ENCODE measurements around the gene GRID1. TPM values are rescaled to one million over a fixed set of nuclear protein-coding genes. Genes with fewer than 3 reads are reported as not detected.

GRID1 gene
- total RNA-seq, 1 experiment from 2014 or later: 0.37 TPM

DNA sequence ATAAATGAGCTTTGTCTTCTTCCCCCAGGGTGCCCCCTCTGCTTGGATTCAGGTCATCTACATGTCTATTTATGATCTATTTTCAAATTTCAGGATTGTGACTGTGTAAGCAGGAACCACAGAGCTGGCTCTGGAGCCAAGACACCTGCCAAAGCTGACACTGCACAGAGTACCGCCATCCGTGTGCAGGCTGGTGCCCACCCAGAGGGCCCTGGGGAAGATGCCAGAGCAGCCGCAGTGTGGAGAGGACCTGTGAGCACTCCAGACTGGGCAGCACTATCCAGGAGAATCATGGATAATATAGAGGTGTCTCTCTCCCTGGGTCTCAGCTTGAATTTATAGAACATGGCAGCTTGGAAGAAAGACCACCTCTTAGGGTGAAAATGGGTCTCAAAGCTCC, 577.5 kb downstream of the GRID1 start:
- no peak for ATAC-seq
- CTCF ChIA-PET: interaction anchor here (1.2 kb wide), 1 partner anchor 187 kb away, joined by 3 read pairs; no protein-coding TSS in a partner anchor

GRCh38 chr10:85788570-85788969, 578.0 kb downstream of the GRID1 start:
- no peak for ATAC-seq
- Mint-ChIP-seq H3K9me3 (no peaks in the 10 kb centered on the region), H3K27ac (no peak overlapping the region)
- TF ChIP-seq RELA (CRISPR knock-in tag; IDR thresholded peaks at IDR 0.05; ENCODE audit: borderline replicate concordance) (no peak), ZNF138 (CRISPR knock-in tag; conservative IDR thresholded peaks at IDR 0.05) (no peak), HMGXB4 (CRISPR knock-in tag; IDR thresholded peaks at IDR 0.05) (no peak), NFATC4 (CRISPR knock-in tag; IDR thresholded peaks at IDR 0.05) (no peak), PRDM15 (CRISPR knock-in tag; IDR thresholded peaks at IDR 0.05) (no peak), EMX1 (CRISPR knock-in tag; IDR thresholded peaks at IDR 0.05) (no peak), GTF2I (CRISPR knock-in tag; conservative IDR thresholded peaks at IDR 0.05) (no peak), CREM (CRISPR knock-in tag; IDR thresholded peaks at IDR 0.05) (no peak), ZNF281 (CRISPR knock-in tag; IDR thresholded peaks at IDR 0.05) (no peak), FOXP1 (CRISPR knock-in tag; IDR thresholded peaks at IDR 0.05; ENCODE audit: borderline replicate concordance) (no peak), NFYB (CRISPR knock-in tag; conservative IDR thresholded peaks at IDR 0.05; ENCODE audit: low read depth) (no peak), TEAD1 (CRISPR knock-in tag; IDR thresholded peaks at IDR 0.05) (no peak), SP1 (CRISPR knock-in tag; conservative IDR thresholded peaks at IDR 0.05) (no peak), PRRX2 (CRISPR knock-in tag; IDR thresholded peaks at IDR 0.05) (no peak), ZNF416 (CRISPR knock-in tag; IDR thresholded peaks at IDR 0.05) (no peak)
- TF ChIP-seq, protein P1, sequence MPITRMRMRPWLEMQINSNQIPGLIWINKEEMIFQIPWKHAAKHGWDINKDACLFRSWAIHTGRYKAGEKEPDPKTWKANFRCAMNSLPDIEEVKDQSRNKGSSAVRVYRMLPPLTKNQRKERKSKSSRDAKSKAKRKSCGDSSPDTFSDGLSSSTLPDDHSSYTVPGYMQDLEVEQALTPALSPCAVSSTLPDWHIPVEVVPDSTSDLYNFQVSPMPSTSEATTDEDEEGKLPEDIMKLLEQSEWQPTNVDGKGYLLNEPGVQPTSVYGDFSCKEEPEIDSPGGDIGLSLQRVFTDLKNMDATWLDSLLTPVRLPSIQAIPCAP (CRISPR knock-in tag; IDR thresholded peaks at IDR 0.05): no peak
- TF ChIP-seq, protein P2, sequence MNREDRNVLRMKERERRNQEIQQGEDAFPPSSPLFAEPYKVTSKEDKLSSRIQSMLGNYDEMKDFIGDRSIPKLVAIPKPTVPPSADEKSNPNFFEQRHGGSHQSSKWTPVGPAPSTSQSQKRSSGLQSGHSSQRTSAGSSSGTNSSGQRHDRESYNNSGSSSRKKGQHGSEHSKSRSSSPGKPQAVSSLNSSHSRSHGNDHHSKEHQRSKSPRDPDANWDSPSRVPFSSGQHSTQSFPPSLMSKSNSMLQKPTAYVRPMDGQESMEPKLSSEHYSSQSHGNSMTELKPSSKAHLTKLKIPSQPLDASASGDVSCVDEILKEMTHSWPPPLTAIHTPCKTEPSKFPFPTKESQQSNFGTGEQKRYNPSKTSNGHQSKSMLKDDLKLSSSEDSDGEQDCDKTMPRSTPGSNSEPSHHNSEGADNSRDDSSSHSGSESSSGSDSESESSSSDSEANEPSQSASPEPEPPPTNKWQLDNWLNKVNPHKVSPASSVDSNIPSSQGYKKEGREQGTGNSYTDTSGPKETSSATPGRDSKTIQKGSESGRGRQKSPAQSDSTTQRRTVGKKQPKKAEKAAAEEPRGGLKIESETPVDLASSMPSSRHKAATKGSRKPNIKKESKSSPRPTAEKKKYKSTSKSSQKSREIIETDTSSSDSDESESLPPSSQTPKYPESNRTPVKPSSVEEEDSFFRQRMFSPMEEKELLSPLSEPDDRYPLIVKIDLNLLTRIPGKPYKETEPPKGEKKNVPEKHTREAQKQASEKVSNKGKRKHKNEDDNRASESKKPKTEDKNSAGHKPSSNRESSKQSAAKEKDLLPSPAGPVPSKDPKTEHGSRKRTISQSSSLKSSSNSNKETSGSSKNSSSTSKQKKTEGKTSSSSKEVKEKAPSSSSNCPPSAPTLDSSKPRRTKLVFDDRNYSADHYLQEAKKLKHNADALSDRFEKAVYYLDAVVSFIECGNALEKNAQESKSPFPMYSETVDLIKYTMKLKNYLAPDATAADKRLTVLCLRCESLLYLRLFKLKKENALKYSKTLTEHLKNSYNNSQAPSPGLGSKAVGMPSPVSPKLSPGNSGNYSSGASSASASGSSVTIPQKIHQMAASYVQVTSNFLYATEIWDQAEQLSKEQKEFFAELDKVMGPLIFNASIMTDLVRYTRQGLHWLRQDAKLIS (CRISPR knock-in tag; IDR thresholded peaks at IDR 0.05; ENCODE audit: borderline replicate concordance): no peak

More for the DNA sequence above, 577.5 kb downstream of the GRID1 start:
- Mint-ChIP-seq H3K27ac (no peak overlapping the region), H3K4me3 (no peak overlapping the region), H3K9me3 (no peaks in the 10 kb centered on the region), H3K36me3 (no peaks in the 10 kb centered on the region), H3K4me1 (peaks cover 4% of the 10 kb centered on the region), H3K27me3 (ENCODE audit: low read depth) (no peaks in the 10 kb centered on the region)
- POLR2A ChIA-PET: no interaction called here
- no peak for DNase-seq (ENCODE audit: low spot score)
- TF ChIP-seq GABPB1 (CRISPR knock-in tag; IDR thresholded peaks at IDR 0.05) (no peak), SMAD4 (CRISPR knock-in tag; IDR thresholded peaks at IDR 0.05) (no peak), PRRX2 (CRISPR knock-in tag; IDR thresholded peaks at IDR 0.05) (no peak), ZNF232 (CRISPR knock-in tag; IDR thresholded peaks at IDR 0.05) (no peak), ETV6 (CRISPR knock-in tag; IDR thresholded peaks at IDR 0.05) (no peak), ESRRA (CRISPR knock-in tag; IDR thresholded peaks at IDR 0.05; ENCODE audit: borderline replicate concordance) (no peak)
- TF ChIP-seq, protein P3, sequence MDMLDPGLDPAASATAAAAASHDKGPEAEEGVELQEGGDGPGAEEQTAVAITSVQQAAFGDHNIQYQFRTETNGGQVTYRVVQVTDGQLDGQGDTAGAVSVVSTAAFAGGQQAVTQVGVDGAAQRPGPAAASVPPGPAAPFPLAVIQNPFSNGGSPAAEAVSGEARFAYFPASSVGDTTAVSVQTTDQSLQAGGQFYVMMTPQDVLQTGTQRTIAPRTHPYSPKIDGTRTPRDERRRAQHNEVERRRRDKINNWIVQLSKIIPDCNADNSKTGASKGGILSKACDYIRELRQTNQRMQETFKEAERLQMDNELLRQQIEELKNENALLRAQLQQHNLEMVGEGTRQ (CRISPR knock-in tag; IDR thresholded peaks at IDR 0.05): no peak
- TF ChIP-seq, protein P4, sequence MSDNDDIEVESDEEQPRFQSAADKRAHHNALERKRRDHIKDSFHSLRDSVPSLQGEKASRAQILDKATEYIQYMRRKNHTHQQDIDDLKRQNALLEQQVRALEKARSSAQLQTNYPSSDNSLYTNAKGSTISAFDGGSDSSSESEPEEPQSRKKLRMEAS (CRISPR knock-in tag; IDR thresholded peaks at IDR 0.05): no peak

More at GRCh38 chr10:85788570-85788969, 578.0 kb downstream of the GRID1 start:
- ChIA-PET POLR2A (no interaction called here), CTCF (interaction anchor here (1.2 kb wide), 1 partner anchor 187 kb away, joined by 3 read pairs; no protein-coding TSS in a partner anchor)
- no peaks in the 10 kb centered on the region for H3K36me3 Mint-ChIP-seq
- no peak overlapping the region for H3K4me3 Mint-ChIP-seq
- peaks cover 4% of the 10 kb centered on the region for H3K4me1 Mint-ChIP-seq
- H3K27me3 Mint-ChIP-seq (ENCODE audit: low read depth): no peaks in the 10 kb centered on the region
- DNase-seq (ENCODE audit: low spot score): no peak

Data from WTC11 (cell line).